Mesendoderm (in vitro differentiated cells): Measurements from ENCODE around the gene NHSL2.

Source experiments
- DNase-seq: peaks from one replicate; pipeline ENCODE4 v3.0.0; 2013
- H2AK5ac ChIP-seq: 2 replicates; pipeline ENCODE4 v1.6.1; 2013; ENCODE audit warnings: low read length, inconsistent platforms
- H2BK120ac ChIP-seq: 2 replicates; pipeline ENCODE4 v1.6.1; 2013; ENCODE audit warnings: low read depth, mild to moderate bottlenecking, low read length, moderate library complexity, mixed read lengths
- H2BK15ac ChIP-seq: replicated peaks from 2 replicates; pipeline ENCODE4 v1.6.1; 2013; ENCODE audit warnings: low read depth, mild to moderate bottlenecking, moderate library complexity
- H2BK5ac ChIP-seq: 2 replicates; pipeline ENCODE4 v1.6.1; 2013; ENCODE audit warnings: low read length, inconsistent platforms
- H3K18ac ChIP-seq: 2 replicates; pipeline ENCODE4 v1.6.1; 2013; ENCODE audit warnings: mild to moderate bottlenecking, low read length, mixed read lengths
- H3K23ac ChIP-seq: one replicate; pipeline ENCODE4 v1.6.1; 2013; ENCODE audit warnings: low read length
- H3K27ac ChIP-seq: 2 replicates; pipeline ENCODE4 v1.5.1; 2013; ENCODE audit warnings: low read depth, mild to moderate bottlenecking, inconsistent platforms, low read length, moderate library complexity
- H3K27me3 ChIP-seq: 2 replicates; pipeline ENCODE4 v1.6.1; 2013; ENCODE audit warnings: low read length, control low read depth, mild to moderate bottlenecking, inconsistent platforms; ENCODE audit not compliant: insufficient read depth, poor library complexity
- H3K36me3 ChIP-seq: 2 replicates; pipeline ENCODE4 v1.6.1; 2013; ENCODE audit warnings: low read length, inconsistent platforms; ENCODE audit not compliant: control insufficient read depth, insufficient read depth
- H3K4ac ChIP-seq: one replicate; pipeline ENCODE4 v1.6.1; 2013; ENCODE audit warnings: low read depth, mild to moderate bottlenecking, low read length, moderate library complexity
- H3K4me1 ChIP-seq: 2 replicates; pipeline ENCODE4 v1.6.1; 2013; ENCODE audit warnings: low read depth, low read length, inconsistent platforms; ENCODE audit not compliant: control insufficient read depth
- H3K4me2 ChIP-seq: 2 replicates; pipeline ENCODE4 v1.6.1; 2013; ENCODE audit warnings: low read length
- H3K4me3 ChIP-seq: 2 replicates; pipeline ENCODE4 v1.5.1; 2013; ENCODE audit warnings: mild to moderate bottlenecking, low read length
- H3K56ac ChIP-seq: one replicate; pipeline ENCODE4 v1.6.1; 2013; ENCODE audit warnings: low read length
- H3K79me1 ChIP-seq: 2 replicates; pipeline ENCODE4 v1.6.1; 2013; ENCODE audit warnings: low read length, inconsistent platforms
- H3K79me2 ChIP-seq: 2 replicates; pipeline ENCODE4 v1.6.1; 2013; ENCODE audit warnings: mild to moderate bottlenecking, low read length; ENCODE audit not compliant: control insufficient read depth, insufficient read depth
- H3K9ac ChIP-seq: 2 replicates; pipeline ENCODE4 v1.6.1; 2013; ENCODE audit warnings: low read length, inconsistent platforms
- H4K5ac ChIP-seq: one replicate; pipeline ENCODE4 v1.6.1; 2013; ENCODE audit warnings: low read length
- H4K8ac ChIP-seq: one replicate; pipeline ENCODE4 v1.6.1; 2013; ENCODE audit warnings: low read depth, mild to moderate bottlenecking, control low read depth, low read length, moderate library complexity
- WGBS: extraction: QIAGEN DNeasy Blood & Tissue Kit; methylation state at CpG from one replicate; pipeline ENCODE4 v1.1.7; 2013; ENCODE audit warnings: low lambda C conversion rate, missing lambda C conversion rate; ENCODE audit not compliant: insufficient coverage; ENCODE audit errors: extremely low coverage; 5-methylcytosine and 5-hydroxymethylcytosine counted together

NHSL2 gene

DNA sequence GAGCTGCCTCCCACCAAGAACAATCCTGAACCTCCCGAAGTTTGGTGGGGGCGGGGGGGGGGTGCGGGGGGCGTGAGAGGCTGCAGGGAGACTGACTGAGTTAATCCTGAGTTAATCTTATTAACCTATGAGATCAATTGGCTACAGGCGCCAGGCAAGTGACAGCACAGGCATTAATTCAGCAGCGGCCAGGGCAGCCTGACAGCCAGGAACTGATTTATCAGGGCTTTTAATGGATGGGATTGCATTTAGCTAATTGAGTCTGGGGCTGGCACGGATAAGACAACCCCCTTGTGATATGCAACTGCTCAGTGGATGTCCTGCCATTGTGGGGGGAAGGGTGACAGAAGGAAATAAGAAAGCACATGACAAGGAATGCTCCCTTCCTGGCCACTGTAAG is 204.7 kb downstream of the NHSL2 start:
- no peak overlapping the region for H3K27ac ChIP-seq
- no peak overlapping the region for H4K8ac ChIP-seq
- no peak overlapping the region for H4K5ac ChIP-seq
- H3K4me2 ChIP-seq: no peak overlapping the region
- H2AK5ac ChIP-seq: no peak overlapping the region
- WGBS: no CpG with 5 or more reads among the region's 7 CpGs
- no peaks in the 10 kb centered on the region for H3K27me3 ChIP-seq
- no peaks in the 10 kb centered on the region for H3K79me1 ChIP-seq
- peak overlapping the region; percentile 12 for H2BK120ac ChIP-seq
- H3K4me3 ChIP-seq: no peak overlapping the region
- H3K36me3 ChIP-seq: no peaks in the 10 kb centered on the region
- H2BK5ac ChIP-seq: no peak overlapping the region
- no peak overlapping the region for H2BK15ac ChIP-seq
- no peak overlapping the region for H3K23ac ChIP-seq
- H3K9ac ChIP-seq: no peak overlapping the region
- no peak overlapping the region for H3K56ac ChIP-seq
- H3K4me1 ChIP-seq: peaks cover 4% of the 10 kb centered on the region
- DNase-seq: peak; percentile 83
- H3K79me2 ChIP-seq: no peaks in the 10 kb centered on the region
- no peak overlapping the region for H3K18ac ChIP-seq
- H3K4ac ChIP-seq: no peak overlapping the region

DNA sequence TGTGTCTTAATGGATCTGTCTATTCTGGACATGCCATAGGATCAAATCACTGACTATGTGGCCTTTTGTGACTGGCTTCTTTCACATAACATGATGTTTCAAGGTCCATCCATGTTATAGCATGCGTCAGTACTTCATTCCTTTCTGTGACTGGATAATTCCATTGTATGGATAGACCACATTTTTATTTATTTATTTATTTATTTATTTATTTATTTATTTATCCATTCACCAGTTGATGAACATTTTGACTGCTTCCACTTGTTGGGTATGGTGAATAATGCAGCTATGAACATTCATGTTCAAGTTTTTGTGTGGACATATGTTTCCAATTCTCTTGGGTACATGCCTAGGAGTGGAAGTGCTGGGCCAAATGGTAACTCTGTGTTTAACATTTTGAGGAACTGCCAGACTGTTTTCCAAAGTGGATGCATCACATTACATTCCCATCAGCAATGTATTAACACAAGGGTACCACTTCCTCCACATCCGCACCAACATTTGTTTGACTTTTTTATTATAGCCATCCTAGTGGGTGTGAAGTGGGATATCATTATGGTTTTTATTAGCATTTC is 207.1 kb downstream of the NHSL2 start:
- no peak overlapping the region for H3K23ac ChIP-seq
- no peak overlapping the region for H4K8ac ChIP-seq
- H2BK5ac ChIP-seq: no peak overlapping the region
- no peak overlapping the region for H3K27ac ChIP-seq
- H3K36me3 ChIP-seq: no peaks in the 10 kb centered on the region
- no CpG with 5 or more reads among the region's 2 CpGs for WGBS
- no peak overlapping the region for H3K4me3 ChIP-seq
- no peak overlapping the region for H3K4ac ChIP-seq
- DNase-seq: no peak
- H4K5ac ChIP-seq: no peak overlapping the region
- H3K79me1 ChIP-seq: no peaks in the 10 kb centered on the region
- no peak overlapping the region for H3K18ac ChIP-seq
- no peak overlapping the region for H3K4me2 ChIP-seq
- H3K27me3 ChIP-seq: no peaks in the 10 kb centered on the region
- H3K56ac ChIP-seq: no peak overlapping the region
- no peak overlapping the region for H3K9ac ChIP-seq
- H2AK5ac ChIP-seq: no peak overlapping the region
- no peak overlapping the region for H2BK120ac ChIP-seq
- no peaks in the 10 kb centered on the region for H3K79me2 ChIP-seq
- no peak overlapping the region for H2BK15ac ChIP-seq
- peaks cover 4% of the 10 kb centered on the region for H3K4me1 ChIP-seq

DNA sequence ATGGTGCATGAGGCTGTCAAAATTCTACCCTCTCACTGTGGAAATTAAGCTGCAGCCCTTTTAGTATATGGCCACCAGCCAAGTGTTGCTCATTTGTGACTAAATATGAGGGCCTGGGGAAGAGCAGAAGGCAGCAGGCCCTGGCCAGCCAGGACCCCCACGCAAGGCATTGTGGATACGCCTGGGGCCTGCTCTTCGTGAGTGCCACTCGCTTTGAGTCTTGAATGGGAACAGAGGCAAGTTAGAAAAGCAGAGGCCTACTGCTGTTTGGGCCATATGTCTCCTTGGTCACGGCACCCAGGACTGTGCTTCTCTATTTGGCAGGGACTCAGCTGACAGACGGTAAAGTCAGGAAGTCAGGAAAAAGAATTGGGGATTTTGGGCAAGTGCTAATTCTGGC is 210.2 kb downstream of the NHSL2 start:
- H2BK5ac ChIP-seq: no peak overlapping the region
- H3K4me2 ChIP-seq: no peak overlapping the region
- H3K4me1 ChIP-seq: peaks cover 7% of the 10 kb centered on the region
- no peak overlapping the region for H4K5ac ChIP-seq
- H3K4me3 ChIP-seq: no peak overlapping the region
- H3K56ac ChIP-seq: no peak overlapping the region
- no peak overlapping the region for H2BK15ac ChIP-seq
- no peaks in the 10 kb centered on the region for H3K79me1 ChIP-seq
- H3K27me3 ChIP-seq: no peaks in the 10 kb centered on the region
- no peak overlapping the region for H2AK5ac ChIP-seq
- H3K27ac ChIP-seq: no peak overlapping the region
- WGBS: no CpG with 5 or more reads among the region's 6 CpGs
- H3K18ac ChIP-seq: no peak overlapping the region
- no peaks in the 10 kb centered on the region for H3K36me3 ChIP-seq
- no peaks in the 10 kb centered on the region for H3K79me2 ChIP-seq
- no peak overlapping the region for H4K8ac ChIP-seq
- H3K4ac ChIP-seq: no peak overlapping the region
- no peak overlapping the region for H3K9ac ChIP-seq
- DNase-seq: no peak
- H2BK120ac ChIP-seq: no peak overlapping the region
- no peak overlapping the region for H3K23ac ChIP-seq

DNA sequence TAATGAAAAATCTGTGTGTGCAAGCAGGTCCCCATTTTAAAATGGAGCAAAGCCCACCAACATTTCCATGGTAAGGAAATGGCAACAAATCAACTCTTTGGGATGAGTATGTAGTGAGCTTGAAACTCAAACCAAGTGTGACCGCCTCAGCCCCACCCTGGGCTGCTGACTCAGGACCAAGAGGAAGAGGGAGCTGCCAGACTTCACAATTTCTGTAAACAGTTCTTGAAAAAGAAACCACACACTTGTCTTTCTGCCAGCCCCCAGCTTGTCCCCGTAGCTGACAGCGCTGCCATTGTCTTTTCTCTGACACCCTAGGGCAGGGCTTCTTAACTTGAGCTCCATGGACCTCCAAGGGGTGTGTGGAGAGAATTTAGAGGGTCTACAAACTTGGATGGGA is 210.7 kb downstream of the NHSL2 start:
- no peak overlapping the region for H3K27ac ChIP-seq
- WGBS: no CpG with 5 or more reads among the region's 3 CpGs

DNA sequence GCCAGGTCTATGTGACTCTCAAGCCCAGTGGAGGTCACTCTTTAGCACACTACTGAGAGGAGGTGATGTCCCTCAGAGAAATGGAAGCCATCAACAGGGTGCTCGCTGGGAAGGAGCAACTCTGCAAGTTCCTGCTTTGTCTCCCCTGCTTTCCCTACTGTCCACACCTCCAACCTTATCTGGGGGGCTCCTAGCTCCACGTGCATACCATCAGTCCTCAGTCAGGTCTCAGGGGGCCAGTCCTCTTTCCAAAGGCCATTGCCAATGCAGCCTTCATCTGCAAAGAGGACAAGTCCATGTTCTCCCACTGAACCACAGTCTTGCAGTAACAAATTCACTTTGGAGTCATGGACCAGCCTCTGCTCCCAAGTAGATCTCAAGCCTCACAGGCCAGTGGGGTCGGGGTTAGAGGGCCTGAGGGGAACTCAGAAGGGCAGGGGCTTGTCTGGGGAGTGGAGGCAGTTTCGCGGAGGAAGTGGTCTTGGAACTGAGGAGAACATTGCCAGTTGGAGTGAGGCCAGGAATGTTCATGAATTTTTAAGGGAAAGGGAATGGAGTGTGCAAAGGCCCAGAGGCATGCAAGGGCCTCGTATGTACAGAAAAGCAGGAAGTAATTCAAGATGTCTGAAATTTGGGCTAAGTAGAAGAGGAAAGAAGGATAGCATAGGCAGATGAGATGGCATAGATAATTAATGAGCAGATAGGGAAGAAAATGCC is 212.1 kb downstream of the NHSL2 start:
- H3K79me1 ChIP-seq: no peaks in the 10 kb centered on the region
- H3K4me3 ChIP-seq: no peak overlapping the region
- H3K23ac ChIP-seq: no peak overlapping the region
- H3K18ac ChIP-seq: no peak overlapping the region
- H2BK5ac ChIP-seq: no peak overlapping the region
- no peaks in the 10 kb centered on the region for H3K27me3 ChIP-seq
- no peak overlapping the region for H4K8ac ChIP-seq
- no peak overlapping the region for H3K56ac ChIP-seq
- H3K4ac ChIP-seq: no peak overlapping the region
- H2AK5ac ChIP-seq: no peak overlapping the region
- H3K36me3 ChIP-seq: no peaks in the 10 kb centered on the region
- peaks cover 7% of the 10 kb centered on the region for H3K4me1 ChIP-seq
- DNase-seq: no peak
- no peak overlapping the region for H3K27ac ChIP-seq
- no peak overlapping the region for H2BK15ac ChIP-seq
- H3K9ac ChIP-seq: no peak overlapping the region
- no peak overlapping the region for H3K4me2 ChIP-seq
- no peak overlapping the region for H4K5ac ChIP-seq
- no peaks in the 10 kb centered on the region for H3K79me2 ChIP-seq
- no CpG with 5 or more reads among the region's 6 CpGs for WGBS
- no peak overlapping the region for H2BK120ac ChIP-seq

More for the DNA sequence above, 210.7 kb downstream of the NHSL2 start:
- Histone ChIP-seq H3K79me1 (no peaks in the 10 kb centered on the region), H2BK5ac (no peak overlapping the region), H3K4ac (no peak overlapping the region), H3K36me3 (no peaks in the 10 kb centered on the region), H3K56ac (no peak overlapping the region), H3K27me3 (no peaks in the 10 kb centered on the region), H2BK15ac (no peak overlapping the region), H3K23ac (no peak overlapping the region), H2BK120ac (no peak overlapping the region), H4K5ac (no peak overlapping the region), H3K18ac (no peak overlapping the region), H3K4me3 (no peak overlapping the region), H3K4me2 (no peak overlapping the region), H3K4me1 (peaks cover 7% of the 10 kb centered on the region), H3K79me2 (no peaks in the 10 kb centered on the region), H3K9ac (no peak overlapping the region), H4K8ac (no peak overlapping the region), H2AK5ac (no peak overlapping the region)
- no peak for DNase-seq
